Thymus (tissue), 11 donors: ENCODE data around the gene MED31. TPM values are rescaled to one million over a fixed set of nuclear protein-coding genes. Genes with fewer than 3 reads are reported as not detected.
"Not testable (repeated sequence)": the region's sequence is repeated elsewhere in the genome, so short reads cannot be mapped to it uniquely, and the experiment has no call there.

Experiments used
- DNase-seq, 9 donors: peaks; one replicate each; pipeline ENCODE4 v3.0.0-alpha.2; 2013; ENCODE audit warnings: low spot score in 9 of 9, low read depth in 6 of 9, missing footprints in 1 of 9
- H3K27ac ChIP-seq, 2 donors: one replicate each; pipeline ENCODE4 v1.5.1; 2013; ENCODE audit warnings: control low read depth in 1 of 2, low read depth in 1 of 2, low read length in 1 of 2, mild to moderate bottlenecking in 1 of 2, moderate library complexity in 1 of 2
- H3K27me3 ChIP-seq, 2 donors: one replicate each; pipeline ENCODE4 v1.5.1; 2013; ENCODE audit warnings: low read length in 1 of 2; ENCODE audit not compliant: control insufficient read depth in 2 of 2, insufficient read depth in 1 of 2
- H3K36me3 ChIP-seq, 2 donors: one replicate each; pipeline ENCODE4 v1.5.1; 2013; ENCODE audit warnings: low read length in 1 of 2, mild to moderate bottlenecking in 1 of 2, moderate library complexity in 1 of 2; ENCODE audit not compliant: control insufficient read depth in 2 of 2, insufficient read depth in 2 of 2
- H3K4me1 ChIP-seq, 2 donors: one replicate each; pipeline ENCODE4 v1.5.1; 2013; ENCODE audit warnings: low read length in 2 of 2; ENCODE audit not compliant: control insufficient read depth in 2 of 2, insufficient read depth in 2 of 2
- H3K4me3 ChIP-seq, 2 donors: one replicate each; pipeline ENCODE4 v1.5.1; 2013; ENCODE audit warnings: low read length in 2 of 2, control low read depth in 1 of 2, mild to moderate bottlenecking in 1 of 2
- H3K9me3 ChIP-seq, 2 donors: one replicate each; pipeline ENCODE4 v1.5.1; 2013; ENCODE audit warnings: low read length in 1 of 2, mild to moderate bottlenecking in 1 of 2; ENCODE audit not compliant: control insufficient read depth in 2 of 2, insufficient read depth in 1 of 2
- WGBS: extraction: QIAGEN DNeasy Blood & Tissue Kit; methylation state at CpG from one replicate; pipeline ENCODE4 v1.1.7; 2013; 5-methylcytosine and 5-hydroxymethylcytosine counted together
- polyA plus RNA-seq: library from polyadenylated mRNA; stranded (reverse); fragments of 200-250 nt; gene quantifications from one replicate; pipeline ENCODE4 v1.2.3, GENCODE V29; 2013
- total RNA-seq: library from RNA; stranded (reverse); fragments of 120-200 nt; gene quantifications from one replicate; pipeline ENCODE4 v1.2.4, GENCODE V29; 2013
- donor health status: healthy.

The MED31 gene
- total and polyA plus RNA-seq, 2 donors, result 19.7 to 29.4 TPM

- H3K36me3 ChIP-seq, H3K4me1 ChIP-seq, H3K4me3 ChIP-seq, H3K27ac ChIP-seq, DNase-seq, H3K9me3 ChIP-seq: not testable (repeated sequence)
- WGBS, result 96% methylated on average over 14 of the region's 14 CpGs
- peaks cover 0 to 47% of the 10 kb centered on the region in 2 donors for H3K27me3 ChIP-seq
Observed at GRCh38 chr17:6663200-6663599, 11.8 kb upstream of the MED31 start.

- Histone ChIP-seq H3K4me3 (no peak overlapping the region), H3K36me3 (no peaks in the 10 kb centered on the region), H3K4me1 (peaks cover 4 to 13% of the 10 kb centered on the region in 2 donors), H3K27ac (no peak overlapping the region), H3K27me3 (peaks cover 0 to 50% of the 10 kb centered on the region in 2 donors), H3K9me3 (no peaks in the 10 kb centered on the region)
- no peak for DNase-seq
- 85% methylated on average over 2 of the region's 2 CpGs for WGBS
Observed at GRCh38 chr17:6661464-6661848, 10.1 kb upstream of the MED31 start.

GRCh38 chr17:6660805-6661463 is 9.5 kb upstream of the MED31 start:
- H3K27ac ChIP-seq, result no peak overlapping the region
- H3K4me3 ChIP-seq, result no peak overlapping the region
- WGBS, result 4% methylated on average over 11 of the region's 11 CpGs
- peaks cover 0 to 49% of the 10 kb centered on the region in 2 donors for H3K27me3 ChIP-seq
- no peak for DNase-seq
- H3K36me3 ChIP-seq, result no peaks in the 10 kb centered on the region
- H3K9me3 ChIP-seq, result no peaks in the 10 kb centered on the region
- peaks cover 4 to 13% of the 10 kb centered on the region in 2 donors for H3K4me1 ChIP-seq

GRCh38 chr17:6660101-6660500 is 8.7 kb upstream of the MED31 start:
- Histone ChIP-seq H3K9me3 (no peaks in the 10 kb centered on the region), H3K36me3 (no peaks in the 10 kb centered on the region), H3K4me3 (no peak overlapping the region), H3K4me1 (peaks cover 8 to 17% of the 10 kb centered on the region in 2 donors), H3K27me3 (peaks cover 4 to 55% of the 10 kb centered on the region in 2 donors), H3K27ac (no peak overlapping the region)
- no peak for DNase-seq
- WGBS, result 87% methylated on average over 9 of the region's 9 CpGs

GRCh38 chr17:6658411-6658810 is 7.0 kb upstream of the MED31 start:
- not testable (repeated sequence) for H3K36me3 ChIP-seq, H3K4me3 ChIP-seq, H3K27ac ChIP-seq, DNase-seq, H3K9me3 ChIP-seq
- Histone ChIP-seq H3K27me3 (peaks cover 16 to 71% of the 10 kb centered on the region in 2 donors), H3K4me1 (peaks cover 9 to 26% of the 10 kb centered on the region in 2 donors)
- WGBS, result 98% methylated on average over 5 of the region's 5 CpGs

- Histone ChIP-seq H3K9me3 (no peaks in the 10 kb centered on the region), H3K27ac (no peak overlapping the region), H3K36me3 (no peaks in the 10 kb centered on the region), H3K4me1 (peaks cover 9 to 26% of the 10 kb centered on the region in 2 donors), H3K4me3 (peak overlapping the region; percentile 30 to 45), H3K27me3 (peaks cover 18 to 77% of the 10 kb centered on the region in 2 donors)
- WGBS, result 72% methylated on average over 18 of the region's 18 CpGs
- no peak for DNase-seq
Observed at GRCh38 chr17:6657633-6658287, 6.4 kb upstream of the MED31 start.

GRCh38 chr17:6656797-6657632 is 5.6 kb upstream of the MED31 start:
- peaks cover 25 to 80% of the 10 kb centered on the region in 2 donors for H3K27me3 ChIP-seq
- H3K4me1 ChIP-seq, result peaks cover 14 to 30% of the 10 kb centered on the region in 2 donors
- WGBS, result 5% methylated on average over 53 of the region's 55 CpGs
- H3K9me3 ChIP-seq, H3K36me3 ChIP-seq, H3K27ac ChIP-seq: not testable (repeated sequence)
- peak overlapping the region; percentile 30 to 45 for H3K4me3 ChIP-seq
- peak in 3 of 9 donors; percentile 32 to 61 (median 37) for DNase-seq

GRCh38 chr17:6655732-6656361 is 4.4 kb upstream of the MED31 start:
- WGBS, result 7% methylated on average over 28 of the region's 41 CpGs
- not testable (repeated sequence) for H3K4me3 ChIP-seq, H3K27ac ChIP-seq

More at GRCh38 chr17:6655732-6656361, 4.4 kb upstream of the MED31 start:
- H3K9me3 ChIP-seq, DNase-seq, H3K36me3 ChIP-seq: not testable (repeated sequence)
- Histone ChIP-seq H3K27me3 (peaks cover 25 to 77% of the 10 kb centered on the region in 2 donors), H3K4me1 (peaks cover 15 to 31% of the 10 kb centered on the region in 2 donors)
